ENCODE measurements around the gene PRICKLE2. TPM values are rescaled to one million over a fixed set of nuclear protein-coding genes. Genes with fewer than 3 reads are reported as not detected.

The PRICKLE2 gene, protein sequence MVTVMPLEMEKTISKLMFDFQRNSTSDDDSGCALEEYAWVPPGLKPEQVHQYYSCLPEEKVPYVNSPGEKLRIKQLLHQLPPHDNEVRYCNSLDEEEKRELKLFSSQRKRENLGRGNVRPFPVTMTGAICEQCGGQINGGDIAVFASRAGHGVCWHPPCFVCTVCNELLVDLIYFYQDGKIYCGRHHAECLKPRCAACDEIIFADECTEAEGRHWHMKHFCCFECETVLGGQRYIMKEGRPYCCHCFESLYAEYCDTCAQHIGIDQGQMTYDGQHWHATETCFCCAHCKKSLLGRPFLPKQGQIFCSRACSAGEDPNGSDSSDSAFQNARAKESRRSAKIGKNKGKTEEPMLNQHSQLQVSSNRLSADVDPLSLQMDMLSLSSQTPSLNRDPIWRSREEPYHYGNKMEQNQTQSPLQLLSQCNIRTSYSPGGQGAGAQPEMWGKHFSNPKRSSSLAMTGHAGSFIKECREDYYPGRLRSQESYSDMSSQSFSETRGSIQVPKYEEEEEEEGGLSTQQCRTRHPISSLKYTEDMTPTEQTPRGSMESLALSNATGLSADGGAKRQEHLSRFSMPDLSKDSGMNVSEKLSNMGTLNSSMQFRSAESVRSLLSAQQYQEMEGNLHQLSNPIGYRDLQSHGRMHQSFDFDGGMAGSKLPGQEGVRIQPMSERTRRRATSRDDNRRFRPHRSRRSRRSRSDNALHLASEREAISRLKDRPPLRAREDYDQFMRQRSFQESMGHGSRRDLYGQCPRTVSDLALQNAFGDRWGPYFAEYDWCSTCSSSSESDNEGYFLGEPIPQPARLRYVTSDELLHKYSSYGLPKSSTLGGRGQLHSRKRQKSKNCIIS
- total RNA-seq: 4.6 and 9.2 TPM in 2 replicates

DNA sequence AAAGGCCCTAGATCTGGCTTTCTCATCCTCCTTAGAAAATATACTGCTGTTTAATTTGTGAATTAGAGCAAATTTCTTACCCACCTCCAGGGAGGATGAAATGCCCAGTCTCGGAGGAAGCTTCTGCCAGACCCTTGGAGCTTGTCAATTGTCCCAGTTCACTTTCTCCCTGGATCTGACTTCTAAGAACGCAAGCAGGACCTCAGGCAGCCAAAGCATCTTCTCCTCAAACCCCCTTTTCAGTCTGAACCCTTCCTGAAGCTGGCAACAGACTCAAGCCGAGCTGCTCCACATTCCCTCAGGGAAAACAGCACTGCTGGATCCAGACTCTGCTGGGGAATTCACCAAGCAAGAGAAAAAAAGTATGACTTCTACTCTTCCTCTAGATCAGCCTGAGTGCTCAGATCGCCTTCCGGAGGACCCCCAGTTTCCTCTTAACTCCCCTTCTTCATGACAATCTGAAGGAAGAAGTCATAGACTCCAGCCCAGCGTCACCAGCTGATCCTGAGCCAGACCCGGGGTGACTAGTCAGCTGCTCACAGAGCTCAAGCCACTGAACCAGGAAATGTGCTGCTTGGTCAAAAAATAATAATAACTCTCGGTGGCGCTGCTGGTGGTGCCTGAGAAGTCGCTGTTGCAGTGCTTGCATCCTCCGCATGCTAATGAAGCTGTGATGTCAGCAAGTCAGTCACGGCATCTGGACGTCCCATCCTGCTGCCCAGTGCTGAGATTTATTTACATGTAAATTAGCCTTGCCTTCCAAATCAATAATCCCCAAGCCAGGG, at the start of gene PRICKLE2:
Gene PRICKLE2, minus strand, starts transcription at position 641 of the 785 bp plus-strand sequence. CDS start 26,539 bp downstream, outside the sequence.

Small RNAs within 50 kb of the gene (small RNA-seq; reads per million reads assigned to genes)
- not detected for gene RF00012

Other genes with a start within 250 kb of the PRICKLE2 start
- 109 and 120 TPM in 2 replicates for gene PSMD6, start 202.0 kb downstream of the PRICKLE2 start, total RNA-seq